Lower leg skin (tissue), 4 donors: ENCODE data around the gene BIRC3. TPM values are rescaled to one million over a fixed set of nuclear protein-coding genes. Genes with fewer than 3 reads are reported as not detected.
"Not testable (repeated sequence)": the region's sequence is repeated elsewhere in the genome, so short reads cannot be mapped to it uniquely, and the experiment has no call there.

Experiments used
- DNase-seq, 2 donors: peaks; one replicate each; pipeline ENCODE4 v3.0.0-alpha.2; 2019; ENCODE audit warnings: low spot score in 2 of 2
- H3K4me3 ChIP-seq: fragments of 200-600 bp; sonication (generic); 2 replicates; pipeline ENCODE4 v1.5.1; 2017; ENCODE audit warnings: mild to moderate bottlenecking, low read depth; ENCODE audit not compliant: poor library complexity, severe bottlenecking
- CTCF ChIP-seq, 3 donors: fragments of 450-650 bp; IDR thresholded peaks; one replicate each; pipeline ENCODE4 v1.5.1; 2016; ENCODE audit warnings: antibody characterized with exemption in 3 of 3, mild to moderate bottlenecking in 3 of 3, moderate library complexity in 2 of 3
- POLR2A ChIP-seq, 2 donors: fragments of 450-650 bp; IDR thresholded peaks; one replicate each; pipeline ENCODE4 v1.6.1; 2016 to 2017; ENCODE audit warnings: antibody characterized with exemption in 2 of 2, mild to moderate bottlenecking in 1 of 2, moderate library complexity in 1 of 2
- WGBS, 2 donors: methylation state at CpG; one replicate each; pipeline ENCODE4 v1.1.5; 2018; 5-methylcytosine and 5-hydroxymethylcytosine counted together
- intact Hi-C: fragments of 100-400 bp; cut with DNase I; formaldehyde crosslinking; loops from one replicate; pipeline ENCODE4 v1.15.0; 2023; ENCODE audit warnings: low total_unique reads
- total RNA-seq, 4 donors: library from RNA; depleted of rRNA; stranded (reverse); fragments of >200 nt; gene quantifications; one replicate each; pipeline ENCODE4 v1.1.0, GENCODE V29; 2016

BIRC3 gene
- total RNA-seq, 4 donors from 2014 or later = 10.1 to 17.6 (median 10.8) TPM

- WGBS, 2 donors = 90 to 99% methylated on average over 3 of the region's 3 CpGs
- intact Hi-C loops = no loop called here
- no peak overlapping the region for H3K4me3 ChIP-seq
- no peak for DNase-seq
- TF ChIP-seq CTCF (IDR thresholded peaks at IDR 0.05) (no peak), POLR2A (IDR thresholded peaks at IDR 0.05) (no peak)
These were observed 51.2 kb downstream of the BIRC3 start for GRCh38 chr11:102368472-102368871.

- H3K4me3 ChIP-seq, DNase-seq, intact Hi-C loops: not testable (repeated sequence)
- 92% methylated on average over 27 to 31 of the region's 31 CpGs for WGBS, 2 donors
These were observed 57.5 kb downstream of the BIRC3 start for GRCh38 chr11:102374633-102375424.

GRCh38 chr11:102375720-102376399 lies 58.6 kb downstream of the BIRC3 start:
- TF ChIP-seq POLR2A (IDR thresholded peaks at IDR 0.05) = no peak
- no peak for TF ChIP-seq CTCF (IDR thresholded peaks at IDR 0.05)
- H3K4me3 ChIP-seq = no peak overlapping the region
- WGBS, 2 donors = 86 to 92% methylated on average over 5 of the region's 5 CpGs
- intact Hi-C loops = no loop called here
- DNase-seq = no peak

GRCh38 chr11:102377891-102378290 lies 60.6 kb downstream of the BIRC3 start:
- 74 to 81% methylated on average over 2 of the region's 2 CpGs for WGBS, 2 donors
- intact Hi-C loops = no loop called here
- DNase-seq = no peak
- H3K4me3 ChIP-seq = no peak overlapping the region
- TF ChIP-seq POLR2A (IDR thresholded peaks at IDR 0.05) (no peak), CTCF (IDR thresholded peaks at IDR 0.05) (no peak)

- H3K4me3 ChIP-seq = no peak overlapping the region
- no peak for DNase-seq
- TF ChIP-seq POLR2A (IDR thresholded peaks at IDR 0.05) = no peak
- no peak for TF ChIP-seq CTCF (IDR thresholded peaks at IDR 0.05)
- intact Hi-C loops = no loop called here
These were observed 61.5 kb downstream of the BIRC3 start for GRCh38 chr11:102378818-102379217.

GRCh38 chr11:102382384-102382783 lies 65.1 kb downstream of the BIRC3 start:
- no peak for DNase-seq
- no peak for TF ChIP-seq CTCF (IDR thresholded peaks at IDR 0.05)
- TF ChIP-seq POLR2A (IDR thresholded peaks at IDR 0.05) = no peak
- 92% methylated on average over 3 of the region's 3 CpGs for WGBS, 2 donors
- intact Hi-C loops = no loop called here
- no peak overlapping the region for H3K4me3 ChIP-seq
